ENCODE results near the gene PTPRK. TPM values are rescaled to one million over a fixed set of nuclear protein-coding genes. Genes with fewer than 3 reads are reported as not detected.

The PTPRK gene
- total and polyA plus RNA-seq, 2 of the 8 experiments (the other 6 are each of a cell fraction or from before 2014, with no cell fraction given), result 11.4 to 47.3 TPM

DNA sequence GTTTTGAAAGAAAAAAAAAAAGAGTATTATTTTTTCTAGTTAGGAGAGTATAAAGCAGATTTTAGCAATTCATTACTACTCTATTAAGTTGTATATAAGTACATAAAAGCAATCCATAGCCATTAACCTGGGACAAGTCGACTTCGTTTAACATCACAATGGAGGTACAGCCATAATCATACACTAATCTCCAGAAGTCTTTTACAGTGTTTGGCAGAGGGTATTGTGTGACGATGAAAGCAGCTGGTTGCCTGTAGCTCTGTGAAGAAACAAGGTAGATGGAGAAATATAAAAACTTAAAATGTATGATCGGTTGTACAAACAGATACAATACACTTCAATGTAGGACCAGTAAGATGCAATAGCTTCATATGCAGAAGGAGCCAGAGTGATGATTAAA is 543.6 kb downstream of the PTPRK start:
- H3K9me3 ChIP-seq (ENCODE audit: insufficient read depth in 2 of 2, low read depth in 1 of 2, low read length in 1 of 2), result no peaks in the 10 kb centered on the region
- no peak overlapping the region for H3K56ac ChIP-seq (replicated peaks; ENCODE audit: insufficient read length, low read depth, low read length)
- no peak overlapping the region for H4K91ac ChIP-seq (replicated peaks; ENCODE audit: insufficient read length, low read length)
- no peak overlapping the region for H2AFZ ChIP-seq (ENCODE audit: low read length)
- H2BK20ac ChIP-seq (ENCODE audit: low read length), result no peak overlapping the region
- ChIA-PET POLR2A (ENCODE audit: partially characterized antibody) (no interaction called here), CTCF (ENCODE audit: partially characterized antibody) (interaction anchor here (1.9 kb wide), 1 partner anchor 20 kb away, joined by 6 read pairs; no protein-coding TSS in a partner anchor)
- WGBS, 2 experiments (ENCODE audit: extremely low coverage in 1 of 2, insufficient coverage in 1 of 2, insufficient read length in 1 of 2, insufficient replicate concordance in 2 of 2, low coverage in 1 of 2, low lambda C conversion rate in 2 of 2, missing lambda C conversion rate in 1 of 2), result 86% methylated on average over 4 of the region's 4 CpGs; no CpG with 5 or more reads in 1 of the 2 experiments
- H3K18ac ChIP-seq (ENCODE audit: extremely low read depth, low read length), result no peak overlapping the region
- H3K4ac ChIP-seq (replicated peaks; ENCODE audit: insufficient read length, low read depth, low read length), result no peak overlapping the region
- H2AK5ac ChIP-seq (ENCODE audit: low read depth, low read length), result no peak overlapping the region
- H4K8ac ChIP-seq (ENCODE audit: extremely low read depth, insufficient read depth, low read length), result no peak overlapping the region
- H2BK12ac ChIP-seq (ENCODE audit: low read depth, low read length), result no peak overlapping the region
- H4K5ac ChIP-seq (ENCODE audit: insufficient read length, low read depth, low read length), result no peak overlapping the region
- no peaks in the 10 kb centered on the region for H3K79me1 ChIP-seq (ENCODE audit: low read depth, low read length)
- H3K23ac ChIP-seq (ENCODE audit: insufficient read length), result no peak overlapping the region
- peaks cover 0 to 19% (median 9%) of the 10 kb centered on the region in 4 experiments; a peak in 4 of 8 replicates for H3K36me3 ChIP-seq (ENCODE audit: control insufficient read depth in 2 of 4, insufficient read depth in 4 of 4, low read length in 3 of 4)
- no peaks in the 10 kb centered on the region for H4K20me1 ChIP-seq (replicated peaks in 1 of 2; ENCODE audit: control insufficient read depth in 1 of 2, insufficient read depth in 2 of 2, low read length in 2 of 2)
- H3K14ac ChIP-seq (ENCODE audit: insufficient read length), result no peak overlapping the region
- no peaks in the 10 kb centered on the region for H3K23me2 ChIP-seq (ENCODE audit: low read depth, low read length)
- FAIRE-seq (no peak), DNase-seq (ENCODE audit: low read depth in 1 of 2, low spot score in 2 of 2) (no peak)
- no peak overlapping the region for H3K4me2 ChIP-seq (ENCODE audit: insufficient read depth in 1 of 2, low read depth in 2 of 2, low read length in 2 of 2)
- H3K4me3 ChIP-seq (ENCODE audit: extremely low read depth in 1 of 4, insufficient read depth in 2 of 4, low read depth in 3 of 4, low read length in 4 of 4), result no peak overlapping the region
- no peaks in the 10 kb centered on the region for H3K4me1 ChIP-seq (replicated peaks in 1 of 4; ENCODE audit: control insufficient read depth in 3 of 4, insufficient read depth in 4 of 4, low read length in 3 of 4)
- H2BK15ac ChIP-seq (ENCODE audit: low read length), result no peak overlapping the region
- H3K27ac ChIP-seq (ENCODE audit: low read depth, low read length), result no peak overlapping the region
- no peaks in the 10 kb centered on the region for H3K79me2 ChIP-seq (ENCODE audit: control insufficient read depth in 1 of 2, insufficient read depth in 2 of 2, low read length in 2 of 2)
- H2BK5ac ChIP-seq (ENCODE audit: low read depth, low read length), result no peak overlapping the region
- no peaks in the 10 kb centered on the region for H3K27me3 ChIP-seq (replicated peaks in 1 of 4; ENCODE audit: control insufficient read depth in 3 of 4, extremely low read depth in 1 of 4, insufficient read depth in 3 of 4, low read length in 3 of 4)
- H3K9ac ChIP-seq (replicated peaks in 1 of 4; ENCODE audit: extremely low read depth in 1 of 4, low read depth in 3 of 4, low read length in 3 of 4), result no peak overlapping the region
- H2BK120ac ChIP-seq (replicated peaks; ENCODE audit: low read depth, low read length), result no peak overlapping the region
- TF ChIP-seq CEBPB (IDR thresholded peaks at IDR 0.05; ENCODE audit: low read depth, low read length) (no peak), KDM4A (IDR thresholded peaks at IDR 0.05; ENCODE audit: low read depth, low read length, severe bottlenecking) (no peak), KDM5A (IDR thresholded peaks at IDR 0.05; ENCODE audit: low read length) (no peak)
